Epithelial cell of proximal tubule (primary cell): ENCODE results near the gene LMBR1. TPM values are rescaled to one million over a fixed set of nuclear protein-coding genes. Genes with fewer than 3 reads are reported as not detected.

Experiments
- DNase-seq: peaks from one replicate; pipeline ENCODE4 v3.0.0-alpha.2; 2011; ENCODE audit warnings: low read depth
- H3K4me3 ChIP-seq: 2 replicates; pipeline ENCODE4 v1.5.1; 2011; ENCODE audit warnings: low read depth, mild to moderate bottlenecking, low read length
- total RNA-seq: library from RNA; depleted of rRNA; stranded (reverse); fragments of >200 nt; gene quantifications from 2 replicates; pipeline ENCODE4 v1.2.3, GENCODE V29; 2015
- TF ChIP-seq, protein P1 (sequence below): conservative IDR thresholded peaks from 2 replicates; pipeline ENCODE4 v1.5.1; 2012; ENCODE audit warnings: low read depth, mild to moderate bottlenecking, low read length

Gene LMBR1
- total RNA-seq, 1 donor from 2014 or later, result 34.6 TPM

DNA sequence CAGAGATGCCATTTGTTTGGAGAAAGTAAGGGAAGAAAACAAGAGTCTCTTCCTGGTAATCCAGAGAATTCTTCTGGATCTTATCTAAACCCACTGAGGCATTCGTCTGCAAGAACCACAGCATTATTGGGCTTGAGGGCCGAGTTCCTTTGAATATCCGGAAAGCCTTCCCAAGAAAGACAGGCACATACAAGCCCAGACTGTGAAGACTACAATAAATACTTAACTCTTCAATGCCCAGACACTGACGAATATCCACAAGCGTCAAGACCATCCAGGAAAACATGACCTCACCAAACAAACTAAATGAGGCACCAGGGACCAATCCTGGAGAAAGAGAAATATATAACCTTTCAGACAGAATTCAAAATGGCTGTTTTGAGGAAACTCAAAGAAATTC, 153.4 kb downstream of the LMBR1 start:
- TF ChIP-seq, protein P1, sequence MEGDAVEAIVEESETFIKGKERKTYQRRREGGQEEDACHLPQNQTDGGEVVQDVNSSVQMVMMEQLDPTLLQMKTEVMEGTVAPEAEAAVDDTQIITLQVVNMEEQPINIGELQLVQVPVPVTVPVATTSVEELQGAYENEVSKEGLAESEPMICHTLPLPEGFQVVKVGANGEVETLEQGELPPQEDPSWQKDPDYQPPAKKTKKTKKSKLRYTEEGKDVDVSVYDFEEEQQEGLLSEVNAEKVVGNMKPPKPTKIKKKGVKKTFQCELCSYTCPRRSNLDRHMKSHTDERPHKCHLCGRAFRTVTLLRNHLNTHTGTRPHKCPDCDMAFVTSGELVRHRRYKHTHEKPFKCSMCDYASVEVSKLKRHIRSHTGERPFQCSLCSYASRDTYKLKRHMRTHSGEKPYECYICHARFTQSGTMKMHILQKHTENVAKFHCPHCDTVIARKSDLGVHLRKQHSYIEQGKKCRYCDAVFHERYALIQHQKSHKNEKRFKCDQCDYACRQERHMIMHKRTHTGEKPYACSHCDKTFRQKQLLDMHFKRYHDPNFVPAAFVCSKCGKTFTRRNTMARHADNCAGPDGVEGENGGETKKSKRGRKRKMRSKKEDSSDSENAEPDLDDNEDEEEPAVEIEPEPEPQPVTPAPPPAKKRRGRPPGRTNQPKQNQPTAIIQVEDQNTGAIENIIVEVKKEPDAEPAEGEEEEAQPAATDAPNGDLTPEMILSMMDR, result no peak
- no peak for DNase-seq
- H3K4me3 ChIP-seq, result no peak overlapping the region

DNA sequence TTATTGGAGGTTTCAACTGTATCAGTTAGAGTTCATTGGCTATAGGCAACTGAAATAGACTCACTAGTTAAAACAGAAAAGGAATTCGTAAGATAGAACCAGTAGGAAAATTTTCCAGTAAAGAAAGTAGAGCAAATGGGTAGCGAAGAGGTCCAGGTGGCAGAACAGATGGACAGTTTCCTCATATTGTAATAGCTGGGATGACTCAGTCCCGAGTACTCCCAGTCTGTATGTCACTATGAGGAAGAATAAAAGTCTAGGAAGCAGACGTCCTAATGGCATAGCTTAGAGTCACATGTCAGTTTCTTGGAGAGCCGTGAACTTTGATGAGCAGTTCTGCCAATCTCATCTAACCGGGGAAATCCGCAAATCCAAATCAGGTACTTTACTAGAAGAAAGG, 157.1 kb downstream of the LMBR1 start:
- no peak for DNase-seq
- no peak overlapping the region for H3K4me3 ChIP-seq
- TF ChIP-seq, protein P1, result no peak

DNA sequence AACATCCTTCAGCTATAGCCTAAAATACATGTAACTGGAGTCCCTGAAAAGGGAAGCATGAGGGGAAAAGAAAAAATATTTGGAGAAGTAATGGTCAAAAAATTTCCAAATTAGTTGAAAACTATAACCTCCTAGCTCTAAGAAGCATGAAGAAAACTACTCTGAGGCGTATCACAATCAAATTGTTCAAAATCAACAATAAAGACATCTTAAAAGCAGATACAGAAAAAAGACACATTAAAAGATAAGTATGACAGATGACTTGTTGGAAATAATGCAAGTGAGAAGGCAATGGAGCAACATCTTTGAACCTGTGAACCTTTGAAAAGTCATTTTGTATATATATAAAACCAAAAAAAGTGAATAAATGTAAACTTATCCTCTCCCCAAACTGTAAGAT, 159.3 kb downstream of the LMBR1 start:
- DNase-seq, result no peak
- TF ChIP-seq, protein P1, result no peak
- H3K4me3 ChIP-seq, result no peak overlapping the region

DNA sequence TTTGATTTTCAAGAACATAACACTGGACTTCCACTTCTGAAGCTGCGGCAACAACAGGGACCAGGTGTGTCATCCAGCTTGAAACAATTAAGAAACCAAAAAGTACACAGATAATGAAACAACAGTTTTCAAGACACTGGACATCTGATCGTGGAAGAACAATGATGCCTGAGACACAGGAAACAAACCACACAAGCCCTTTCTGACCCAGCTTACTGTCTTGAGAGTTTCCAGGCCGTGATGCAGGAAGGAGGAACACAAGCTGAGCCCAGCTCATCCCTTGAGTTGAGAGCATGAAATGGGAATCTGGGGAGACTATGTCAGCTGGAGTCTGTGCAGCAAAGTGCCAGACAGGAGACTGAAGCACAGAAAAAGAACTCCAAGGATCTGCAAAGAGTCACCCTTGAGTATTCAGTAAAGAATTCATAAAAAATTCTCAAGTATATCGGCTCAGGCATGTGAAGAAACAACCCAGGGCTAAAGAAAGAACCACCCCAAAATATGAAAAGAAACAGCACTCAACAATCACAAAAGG, 160.8 kb downstream of the LMBR1 start:
- H3K4me3 ChIP-seq, result no peak overlapping the region
- no peak for DNase-seq
- TF ChIP-seq, protein P1, result no peak

DNA sequence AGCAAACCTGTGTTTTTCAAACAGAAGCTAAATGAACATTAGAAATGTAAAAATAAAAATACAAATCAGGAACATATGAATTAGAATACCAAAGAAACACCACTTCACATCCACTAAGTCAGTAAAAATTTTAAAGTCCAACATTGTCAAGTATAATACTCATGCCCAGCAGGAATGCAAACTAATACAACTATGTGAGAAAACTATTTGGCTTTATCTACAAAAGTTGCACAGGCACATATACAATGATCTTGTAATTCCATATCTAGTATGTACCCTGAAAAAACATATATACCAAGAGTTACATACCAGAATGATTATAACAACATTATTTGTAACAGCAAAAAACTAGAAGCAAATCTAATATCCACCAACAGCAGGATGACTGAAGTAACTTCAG, 161.3 kb downstream of the LMBR1 start:
- no peak overlapping the region for H3K4me3 ChIP-seq
- DNase-seq, result no peak
- TF ChIP-seq, protein P1, result no peak

DNA sequence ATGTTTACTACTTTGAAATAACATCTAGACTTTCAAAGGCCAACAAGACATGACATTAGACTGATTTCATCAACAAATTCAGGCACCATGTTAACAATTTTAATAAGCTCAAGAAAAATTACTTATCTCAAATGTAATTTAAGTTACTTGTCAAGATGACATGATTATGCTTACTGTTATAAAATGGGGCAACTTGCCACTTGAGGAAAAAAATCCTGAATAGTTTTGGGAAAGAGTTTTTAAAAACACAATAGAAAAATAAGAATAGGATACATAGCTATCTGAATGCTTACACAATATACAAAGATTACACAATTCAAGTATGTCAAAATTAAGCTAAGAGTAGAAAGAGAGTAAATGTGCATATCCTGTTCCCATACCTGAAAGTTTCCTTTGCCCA, 167.0 kb downstream of the LMBR1 start:
- H3K4me3 ChIP-seq, result no peak overlapping the region
- TF ChIP-seq, protein P1, result no peak
- DNase-seq, result no peak

DNA sequence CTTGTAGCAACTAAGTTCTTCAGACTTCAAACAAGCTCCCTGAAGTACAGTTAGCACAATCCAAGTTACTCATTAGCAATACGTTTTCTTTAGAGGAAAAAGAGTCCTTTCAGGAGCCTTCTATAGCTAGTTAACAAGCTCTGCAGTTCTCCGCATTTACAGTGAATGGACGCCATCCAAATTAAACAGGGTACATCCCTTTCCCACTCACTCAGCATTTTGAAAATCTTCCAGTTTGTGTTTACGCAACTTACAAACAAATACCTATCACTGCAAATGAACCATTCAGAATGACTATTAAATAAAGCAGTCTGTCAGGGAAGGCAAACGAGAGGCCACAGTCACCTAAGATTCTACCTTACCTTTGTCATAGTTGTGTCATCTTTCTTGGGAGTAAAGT, 167.9 kb downstream of the LMBR1 start:
- H3K4me3 ChIP-seq, result no peak overlapping the region
- TF ChIP-seq, protein P1, result no peak
- DNase-seq, result no peak
